GM12891 (cell line): ENCODE measurements around the gene GID4.

Source experiments
- PAX5 ChIP-seq: IDR thresholded peaks from 2 replicates; pipeline ENCODE4 v1.6.1; 2011; ENCODE audit warnings: low read length, moderate library complexity, mild to moderate bottlenecking; ENCODE audit not compliant: insufficient read depth, severe bottlenecking
- POLR2A ChIP-seq: IDR thresholded peaks from 2 replicates; pipeline ENCODE4 v1.6.1; 2011; ENCODE audit warnings: low read depth, low read length, control low read depth
- POLR2AphosphoS5 ChIP-seq: IDR thresholded peaks from 2 replicates; pipeline ENCODE4 v1.6.1; 2011; ENCODE audit warnings: low read depth, low read length, control low read depth
- POU2F2 ChIP-seq: IDR thresholded peaks from 2 replicates; pipeline ENCODE4 v1.6.1; 2011; ENCODE audit warnings: low read depth, mild to moderate bottlenecking, control low read depth, low read length, moderate library complexity
- TAF1 ChIP-seq: IDR thresholded peaks from 2 replicates; pipeline ENCODE4 v1.6.1; 2011; ENCODE audit warnings: low read depth, low read length, control low read depth

GRCh38 chr17:18079543-18079942 lies 40.3 kb downstream of the GID4 start:
- TF ChIP-seq POLR2A, result no peak
- no peak for TF ChIP-seq POU2F2
- TF ChIP-seq TAF1, result no peak
- TF ChIP-seq POLR2AphosphoS5, result no peak
- no peak for TF ChIP-seq PAX5
